ENCODE results near the gene RIPOR2.

RIPOR2 gene

GRCh38 chr6:24935366-24936152 is at the start of gene RIPOR2:
RIPOR2 (minus strand) TSS chr6:24935960; CDS start chr6:24935898, 62 bp downstream.
- H3K36me3 ChIP-seq (ENCODE audit: insufficient read depth, low read length), result no peaks in the 10 kb centered on the region
- H3K4me1 ChIP-seq (ENCODE audit: insufficient read depth, low read length), result peaks cover 10% of the 10 kb centered on the region
- H3K4me3 ChIP-seq (ENCODE audit: low read depth in 1 of 2, low read length in 2 of 2), result no peak within 1 kb of the TSS
- H3K27me3 ChIP-seq (ENCODE audit: control insufficient read depth in 1 of 2, insufficient read depth in 2 of 2, low read length in 2 of 2), result no peaks in the 10 kb centered on the region
- H3K9ac ChIP-seq (ENCODE audit: low read length), result no peak within 1 kb of the TSS
- no peaks in the 10 kb centered on the region for H3K9me3 ChIP-seq (ENCODE audit: low read length)
- H3K27ac ChIP-seq (ENCODE audit: low read depth, low read length), result no peak within 1 kb of the TSS

- H3K4me3 ChIP-seq (ENCODE audit: low read depth in 1 of 2, low read length in 2 of 2), result no peak overlapping the region
Observed at GRCh38 chr6:24985323-24985722, 49.6 kb upstream of the RIPOR2 start.

GRCh38 chr6:24982231-24982630 is 46.5 kb upstream of the RIPOR2 start:
- Histone ChIP-seq H3K9me3 (ENCODE audit: low read length) (no peaks in the 10 kb centered on the region), H3K4me1 (ENCODE audit: insufficient read depth, low read length) (no peaks in the 10 kb centered on the region), H3K27me3 (ENCODE audit: control insufficient read depth in 1 of 2, insufficient read depth in 2 of 2, low read length in 2 of 2) (no peaks in the 10 kb centered on the region), H3K36me3 (ENCODE audit: insufficient read depth, low read length) (no peaks in the 10 kb centered on the region), H3K9ac (ENCODE audit: low read length) (no peak overlapping the region), H3K4me3 (ENCODE audit: low read depth in 1 of 2, low read length in 2 of 2) (no peak overlapping the region), H3K27ac (ENCODE audit: low read depth, low read length) (no peak overlapping the region)

More at GRCh38 chr6:24985323-24985722, 49.6 kb upstream of the RIPOR2 start:
- H3K27me3 ChIP-seq (ENCODE audit: control insufficient read depth in 1 of 2, insufficient read depth in 2 of 2, low read length in 2 of 2), result no peaks in the 10 kb centered on the region
- H3K4me1 ChIP-seq (ENCODE audit: insufficient read depth, low read length), result no peaks in the 10 kb centered on the region
- H3K9me3 ChIP-seq (ENCODE audit: low read length), result no peaks in the 10 kb centered on the region
- no peak overlapping the region for H3K27ac ChIP-seq (ENCODE audit: low read depth, low read length)
- no peak overlapping the region for H3K9ac ChIP-seq (ENCODE audit: low read length)
- no peaks in the 10 kb centered on the region for H3K36me3 ChIP-seq (ENCODE audit: insufficient read depth, low read length)

GRCh38 chr6:24981386-24981760 is 45.6 kb upstream of the RIPOR2 start:
- no peaks in the 10 kb centered on the region for H3K9me3 ChIP-seq (ENCODE audit: low read length)
- no peak overlapping the region for H3K4me3 ChIP-seq (ENCODE audit: low read depth in 1 of 2, low read length in 2 of 2)
- no peak overlapping the region for H3K9ac ChIP-seq (ENCODE audit: low read length)
- no peak overlapping the region for H3K27ac ChIP-seq (ENCODE audit: low read depth, low read length)
- no peaks in the 10 kb centered on the region for H3K4me1 ChIP-seq (ENCODE audit: insufficient read depth, low read length)
- H3K27me3 ChIP-seq (ENCODE audit: control insufficient read depth in 1 of 2, insufficient read depth in 2 of 2, low read length in 2 of 2), result no peaks in the 10 kb centered on the region
- no peaks in the 10 kb centered on the region for H3K36me3 ChIP-seq (ENCODE audit: insufficient read depth, low read length)

- Histone ChIP-seq H3K9ac (ENCODE audit: low read length) (no peak overlapping the region), H3K27ac (ENCODE audit: low read depth, low read length) (no peak overlapping the region), H3K4me3 (ENCODE audit: low read depth in 1 of 2, low read length in 2 of 2) (no peak overlapping the region), H3K27me3 (ENCODE audit: control insufficient read depth in 1 of 2, insufficient read depth in 2 of 2, low read length in 2 of 2) (no peaks in the 10 kb centered on the region), H3K4me1 (ENCODE audit: insufficient read depth, low read length) (no peaks in the 10 kb centered on the region), H3K9me3 (ENCODE audit: low read length) (no peaks in the 10 kb centered on the region), H3K36me3 (ENCODE audit: insufficient read depth, low read length) (no peaks in the 10 kb centered on the region)
Observed at GRCh38 chr6:24980507-24981385, 45.0 kb upstream of the RIPOR2 start.

- Histone ChIP-seq H3K27ac (ENCODE audit: low read depth, low read length) (no peak overlapping the region), H3K4me1 (ENCODE audit: insufficient read depth, low read length) (no peaks in the 10 kb centered on the region), H3K9ac (ENCODE audit: low read length) (no peak overlapping the region), H3K4me3 (ENCODE audit: low read depth in 1 of 2, low read length in 2 of 2) (no peak overlapping the region), H3K9me3 (ENCODE audit: low read length) (no peaks in the 10 kb centered on the region), H3K36me3 (ENCODE audit: insufficient read depth, low read length) (no peaks in the 10 kb centered on the region), H3K27me3 (ENCODE audit: control insufficient read depth in 1 of 2, insufficient read depth in 2 of 2, low read length in 2 of 2) (no peaks in the 10 kb centered on the region)
Observed at GRCh38 chr6:24979176-24979575, 43.4 kb upstream of the RIPOR2 start.

- no peak overlapping the region for H3K27ac ChIP-seq (ENCODE audit: low read depth, low read length)
- H3K4me3 ChIP-seq (ENCODE audit: low read depth in 1 of 2, low read length in 2 of 2), result no peak overlapping the region
- H3K36me3 ChIP-seq (ENCODE audit: insufficient read depth, low read length), result no peaks in the 10 kb centered on the region
- H3K4me1 ChIP-seq (ENCODE audit: insufficient read depth, low read length), result no peaks in the 10 kb centered on the region
- H3K27me3 ChIP-seq (ENCODE audit: control insufficient read depth in 1 of 2, insufficient read depth in 2 of 2, low read length in 2 of 2), result no peaks in the 10 kb centered on the region
- H3K9me3 ChIP-seq (ENCODE audit: low read length), result no peaks in the 10 kb centered on the region
- no peak overlapping the region for H3K9ac ChIP-seq (ENCODE audit: low read length)
Observed at GRCh38 chr6:24974182-24975171, 38.7 kb upstream of the RIPOR2 start.

- Histone ChIP-seq H3K27ac (ENCODE audit: low read depth, low read length) (no peak overlapping the region), H3K4me3 (ENCODE audit: low read depth in 1 of 2, low read length in 2 of 2) (no peak overlapping the region), H3K9ac (ENCODE audit: low read length) (no peak overlapping the region), H3K27me3 (ENCODE audit: control insufficient read depth in 1 of 2, insufficient read depth in 2 of 2, low read length in 2 of 2) (no peaks in the 10 kb centered on the region), H3K9me3 (ENCODE audit: low read length) (no peaks in the 10 kb centered on the region), H3K4me1 (ENCODE audit: insufficient read depth, low read length) (no peaks in the 10 kb centered on the region), H3K36me3 (ENCODE audit: insufficient read depth, low read length) (no peaks in the 10 kb centered on the region)
Observed at GRCh38 chr6:24972311-24972958, 36.7 kb upstream of the RIPOR2 start.

- H3K4me3 ChIP-seq (ENCODE audit: low read depth in 1 of 2, low read length in 2 of 2), result no peak overlapping the region
- H3K27me3 ChIP-seq (ENCODE audit: control insufficient read depth in 1 of 2, insufficient read depth in 2 of 2, low read length in 2 of 2), result no peaks in the 10 kb centered on the region
- no peaks in the 10 kb centered on the region for H3K36me3 ChIP-seq (ENCODE audit: insufficient read depth, low read length)
- no peak overlapping the region for H3K27ac ChIP-seq (ENCODE audit: low read depth, low read length)
- H3K4me1 ChIP-seq (ENCODE audit: insufficient read depth, low read length), result no peaks in the 10 kb centered on the region
- H3K9me3 ChIP-seq (ENCODE audit: low read length), result no peaks in the 10 kb centered on the region
- H3K9ac ChIP-seq (ENCODE audit: low read length), result no peak overlapping the region
Observed at GRCh38 chr6:24971067-24971466, 35.3 kb upstream of the RIPOR2 start.

- Histone ChIP-seq H3K27me3 (ENCODE audit: control insufficient read depth in 1 of 2, insufficient read depth in 2 of 2, low read length in 2 of 2) (no peaks in the 10 kb centered on the region), H3K27ac (ENCODE audit: low read depth, low read length) (no peak overlapping the region), H3K9me3 (ENCODE audit: low read length) (no peaks in the 10 kb centered on the region), H3K4me3 (ENCODE audit: low read depth in 1 of 2, low read length in 2 of 2) (no peak overlapping the region), H3K9ac (ENCODE audit: low read length) (no peak overlapping the region), H3K36me3 (ENCODE audit: insufficient read depth, low read length) (no peaks in the 10 kb centered on the region), H3K4me1 (ENCODE audit: insufficient read depth, low read length) (no peaks in the 10 kb centered on the region)
Observed at GRCh38 chr6:24969343-24969860, 33.6 kb upstream of the RIPOR2 start.
